H9 (cell line): ENCODE measurements around the gene ANKUB1. TPM values are rescaled to one million over a fixed set of nuclear protein-coding genes. Genes with fewer than 3 reads are reported as not detected.

Experiments used
- DNase-seq: peaks from one replicate; pipeline ENCODE4 v3.0.0-alpha.2; 2017
- H2AFZ ChIP-seq: one replicate; pipeline ENCODE4 v1.6.1; 2013; ENCODE audit warnings: mild to moderate bottlenecking, low read length, control low read depth, moderate library complexity
- H2AK5ac ChIP-seq: 2 replicates; pipeline ENCODE4 v1.6.1; 2013; ENCODE audit warnings: low read length, control low read depth, mixed read lengths; ENCODE audit not compliant: insufficient read length
- H2BK120ac ChIP-seq: one replicate; pipeline ENCODE4 v1.6.1; 2013; ENCODE audit warnings: low read depth, mild to moderate bottlenecking, low read length, control low read depth, inconsistent platforms; ENCODE audit not compliant: poor library complexity, severe bottlenecking
- H2BK12ac ChIP-seq: 2 replicates; pipeline ENCODE4 v1.6.1; 2013; ENCODE audit warnings: low read length, control low read depth, mixed read lengths, low read depth; ENCODE audit not compliant: insufficient read length
- H2BK15ac ChIP-seq: 2 replicates; pipeline ENCODE4 v1.6.1; 2013; ENCODE audit warnings: low read depth, low read length, control low read depth
- H2BK20ac ChIP-seq: one replicate; pipeline ENCODE4 v1.6.1; 2013; ENCODE audit warnings: low read depth, mild to moderate bottlenecking, low read length, control low read depth, inconsistent platforms; ENCODE audit not compliant: poor library complexity, severe bottlenecking
- H2BK5ac ChIP-seq: 2 replicates; pipeline ENCODE4 v1.6.1; 2013; ENCODE audit warnings: low read length, control low read depth, mixed read lengths; ENCODE audit not compliant: insufficient read length
- H3K14ac ChIP-seq: 2 replicates; pipeline ENCODE4 v1.6.1; 2013; ENCODE audit warnings: low read length, control low read depth; ENCODE audit not compliant: insufficient read depth
- H3K18ac ChIP-seq: 2 replicates; pipeline ENCODE4 v1.6.1; 2013; ENCODE audit warnings: low read depth, mild to moderate bottlenecking, mixed read lengths, low read length, control low read depth; ENCODE audit not compliant: insufficient read length
- H3K23ac ChIP-seq: 2 replicates; pipeline ENCODE4 v1.6.1; 2013; ENCODE audit warnings: low read length, control low read depth, mixed read lengths, low read depth; ENCODE audit not compliant: insufficient read length
- H3K23me2 ChIP-seq: 2 replicates; pipeline ENCODE4 v1.6.1; 2013; ENCODE audit warnings: low read depth, mild to moderate bottlenecking, mixed read lengths, low read length, control low read depth; ENCODE audit not compliant: insufficient read length, poor library complexity, severe bottlenecking
- H3K27ac ChIP-seq: 2 replicates; pipeline ENCODE4 v1.5.1; 2013; ENCODE audit warnings: low read length, control low read depth, mixed read lengths, low read depth; ENCODE audit not compliant: insufficient read length
- H3K27me3 ChIP-seq: 2 replicates; pipeline ENCODE4 v1.6.1; 2013; ENCODE audit warnings: low read length, control low read depth, inconsistent platforms; ENCODE audit not compliant: insufficient read depth
- H3K4ac ChIP-seq: 2 replicates; pipeline ENCODE4 v1.6.1; 2013; ENCODE audit warnings: low read depth, mild to moderate bottlenecking, control low read depth, inconsistent platforms, low read length, moderate library complexity
- H3K4me1 ChIP-seq: 2 replicates; pipeline ENCODE4 v1.6.1; 2013; ENCODE audit warnings: low read length, control low read depth, inconsistent platforms; ENCODE audit not compliant: insufficient read depth
- H3K4me2 ChIP-seq: 2 replicates; pipeline ENCODE4 v1.6.1; 2013; ENCODE audit warnings: low read length, control low read depth, mixed read lengths; ENCODE audit not compliant: insufficient read length, insufficient read depth
- H3K56ac ChIP-seq: 2 replicates; pipeline ENCODE4 v1.6.1; 2013; ENCODE audit warnings: low read depth, mild to moderate bottlenecking, mixed read lengths, low read length, control low read depth; ENCODE audit not compliant: insufficient read length
- H3K79me1 ChIP-seq: 2 replicates; pipeline ENCODE4 v1.6.1; 2013; ENCODE audit warnings: low read depth, mild to moderate bottlenecking, moderate library complexity, low read length, control low read depth, inconsistent platforms; ENCODE audit not compliant: insufficient read depth, poor library complexity, severe bottlenecking
- H3K79me2 ChIP-seq: 2 replicates; pipeline ENCODE4 v1.6.1; 2013; ENCODE audit warnings: low read length, control low read depth, inconsistent platforms; ENCODE audit not compliant: insufficient read depth
- H3K9ac ChIP-seq: 2 replicates; pipeline ENCODE4 v1.6.1; 2013; ENCODE audit warnings: low read length, control low read depth, mixed read lengths; ENCODE audit not compliant: insufficient read length; ENCODE audit errors: extremely low read depth
- H3K9me3 ChIP-seq: one replicate; pipeline ENCODE4 v1.6.1; 2013; ENCODE audit warnings: low read depth, low read length, inconsistent platforms; ENCODE audit not compliant: control insufficient read depth
- H3T11ph ChIP-seq: one replicate; pipeline ENCODE4 v1.6.1; 2013; ENCODE audit warnings: mild to moderate bottlenecking, low read length, control low read depth, inconsistent platforms
- H4K20me1 ChIP-seq: one replicate; pipeline ENCODE4 v1.6.1; 2013; ENCODE audit not compliant: control insufficient read depth, insufficient read length, insufficient read depth
- H4K5ac ChIP-seq: 2 replicates; pipeline ENCODE4 v1.6.1; 2013; ENCODE audit warnings: low read depth, mild to moderate bottlenecking, mixed read lengths, low read length, control low read depth; ENCODE audit not compliant: insufficient read length
- H4K8ac ChIP-seq: replicated peaks from 2 replicates; pipeline ENCODE4 v1.6.1; 2013; ENCODE audit warnings: low read length, control low read depth, mixed read lengths, low read depth; ENCODE audit not compliant: insufficient read length
- H4K91ac ChIP-seq: 2 replicates; pipeline ENCODE4 v1.6.1; 2013; ENCODE audit warnings: low read depth, mild to moderate bottlenecking, moderate library complexity, mixed read lengths, low read length, control low read depth; ENCODE audit not compliant: insufficient read length
- H3K27ac Mint-ChIP-seq, 3 experiments: 2 replicates in 2 of 3; 3 replicates in 1 of 3; pipeline ENCODE4 v1.8.0; 2020 to 2021; ENCODE audit warnings: mixed read lengths in 3 of 3, mild to moderate bottlenecking in 1 of 3, moderate library complexity in 1 of 3
- H3K27me3 Mint-ChIP-seq: 2 replicates; pipeline ENCODE4 v1.8.0; 2021; ENCODE audit warnings: low read depth, mild to moderate bottlenecking, moderate library complexity, mixed read lengths
- H3K36me3 Mint-ChIP-seq, 3 experiments: 2 replicates in 2 of 3; 3 replicates in 1 of 3; pipeline ENCODE4 v1.8.0; 2020 to 2021; ENCODE audit warnings: low read depth in 3 of 3, mixed read lengths in 3 of 3; ENCODE audit not compliant: insufficient read depth in 1 of 3
- H3K4me1 Mint-ChIP-seq, 2 experiments: 2 replicates each; pipeline ENCODE4 v1.8.0; 2020; ENCODE audit warnings: mixed read lengths in 2 of 2
- H3K4me3 Mint-ChIP-seq, 2 experiments: 2 replicates in 1 of 2; 3 replicates in 1 of 2; pipeline ENCODE4 v1.8.0; 2020 to 2021; ENCODE audit warnings: mild to moderate bottlenecking in 2 of 2, mixed read lengths in 2 of 2, moderate library complexity in 1 of 2
- H3K9me3 Mint-ChIP-seq, 2 experiments: 2 replicates in 1 of 2; 3 replicates in 1 of 2; pipeline ENCODE4 v1.8.0; 2020; ENCODE audit warnings: mild to moderate bottlenecking in 2 of 2, mixed read lengths in 2 of 2, moderate library complexity in 1 of 2
- total RNA-seq: library from RNA; stranded (reverse); gene quantifications from 2 replicates; pipeline ENCODE4 v1.2.1, GENCODE V29; 2021
- TF ChIP-seq, protein P1 (sequence below): fragments of 200-600 bp; sonication (generic); conservative IDR thresholded peaks from 3 replicates; pipeline ENCODE4 v1.8.0; 2021; ENCODE audit warnings: antibody characterized with exemption, mild to moderate bottlenecking

ANKUB1 gene
- total RNA-seq, 1 experiment from 2014 or later, result not detected

DNA sequence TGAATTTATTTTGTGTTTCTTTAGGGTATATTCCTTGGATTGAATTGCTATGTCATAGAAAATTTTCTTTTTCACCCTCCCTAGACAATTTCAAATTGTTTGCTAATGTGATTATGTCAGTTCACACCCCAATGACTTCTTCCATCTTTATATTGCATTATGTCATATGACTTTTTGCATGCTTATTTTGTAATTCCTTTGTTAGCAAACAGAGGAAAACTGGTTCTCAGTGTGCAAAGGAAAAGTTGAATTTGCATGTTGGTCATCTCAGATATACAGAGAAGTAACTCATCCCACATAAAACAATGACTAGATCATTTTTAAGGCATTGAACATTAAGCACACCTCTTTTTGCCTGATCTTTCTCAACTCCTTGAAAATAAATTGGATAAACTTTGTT lies 17.3 kb upstream of the ANKUB1 start:
- Histone ChIP-seq H4K8ac (no peak overlapping the region), H3K27me3 (no peaks in the 10 kb centered on the region), H3K9ac (no peak overlapping the region), H2BK120ac (no peak overlapping the region), H2BK5ac (no peak overlapping the region), H2BK12ac (no peak overlapping the region), H3K23ac (no peak overlapping the region), H3K14ac (no peak overlapping the region), H3T11ph (no peak overlapping the region), H3K79me2 (no peaks in the 10 kb centered on the region; the same call in 1 of the 2 replicates), H2AK5ac (no peak overlapping the region), H3K27ac (no peak overlapping the region), H2BK20ac (no peak overlapping the region), H3K4me1 (no peaks in the 10 kb centered on the region), H2AFZ (no peak overlapping the region), H4K91ac (no peak overlapping the region), H3K56ac (no peak overlapping the region), H3K18ac (no peak overlapping the region), H3K79me1 (no peaks in the 10 kb centered on the region), H3K9me3 (no peaks in the 10 kb centered on the region), H3K4ac (no peak overlapping the region), H2BK15ac (no peak overlapping the region), H4K20me1 (no peaks in the 10 kb centered on the region), H3K4me2 (no peak overlapping the region), H4K5ac (no peak overlapping the region), H3K23me2 (peaks cover 10% of the 10 kb centered on the region)
- Mint-ChIP-seq H3K4me1 (peaks cover 14% of the 10 kb centered on the region in 2 experiments), H3K4me3 (no peak overlapping the region), H3K36me3 (no peaks in the 10 kb centered on the region), H3K9me3 (no peaks in the 10 kb centered on the region; a peak in 1 of 5 replicates), H3K27ac (no peak overlapping the region; a peak in 1 of 7 replicates), H3K27me3 (no peaks in the 10 kb centered on the region; the same call in none of the 2 replicates)
- no peak for DNase-seq
- TF ChIP-seq, protein P1, sequence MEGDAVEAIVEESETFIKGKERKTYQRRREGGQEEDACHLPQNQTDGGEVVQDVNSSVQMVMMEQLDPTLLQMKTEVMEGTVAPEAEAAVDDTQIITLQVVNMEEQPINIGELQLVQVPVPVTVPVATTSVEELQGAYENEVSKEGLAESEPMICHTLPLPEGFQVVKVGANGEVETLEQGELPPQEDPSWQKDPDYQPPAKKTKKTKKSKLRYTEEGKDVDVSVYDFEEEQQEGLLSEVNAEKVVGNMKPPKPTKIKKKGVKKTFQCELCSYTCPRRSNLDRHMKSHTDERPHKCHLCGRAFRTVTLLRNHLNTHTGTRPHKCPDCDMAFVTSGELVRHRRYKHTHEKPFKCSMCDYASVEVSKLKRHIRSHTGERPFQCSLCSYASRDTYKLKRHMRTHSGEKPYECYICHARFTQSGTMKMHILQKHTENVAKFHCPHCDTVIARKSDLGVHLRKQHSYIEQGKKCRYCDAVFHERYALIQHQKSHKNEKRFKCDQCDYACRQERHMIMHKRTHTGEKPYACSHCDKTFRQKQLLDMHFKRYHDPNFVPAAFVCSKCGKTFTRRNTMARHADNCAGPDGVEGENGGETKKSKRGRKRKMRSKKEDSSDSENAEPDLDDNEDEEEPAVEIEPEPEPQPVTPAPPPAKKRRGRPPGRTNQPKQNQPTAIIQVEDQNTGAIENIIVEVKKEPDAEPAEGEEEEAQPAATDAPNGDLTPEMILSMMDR, result no peak
